ENCODE measurements around the gene USP17L17. TPM values are rescaled to one million over a fixed set of nuclear protein-coding genes. Genes with fewer than 3 reads are reported as not detected.
A peak's percentile ranks its signal among the peaks of the same experiment; 100 is the strongest.
"Not testable (repeated sequence)": the region's sequence is repeated elsewhere in the genome, so short reads cannot be mapped to it uniquely, and the experiment has no call there.

Gene USP17L17
- total RNA-seq, 1 donor from 2014 or later = not detected

- H3K9me3 Mint-ChIP-seq (ENCODE audit: unreplicated experiment); H3K4me1 Mint-ChIP-seq (ENCODE audit: unreplicated experiment); H3K27me3 Mint-ChIP-seq (ENCODE audit: unreplicated experiment); H3K27ac Mint-ChIP-seq (ENCODE audit: unreplicated experiment); H3K4me3 Mint-ChIP-seq (ENCODE audit: unreplicated experiment); H3K36me3 Mint-ChIP-seq (ENCODE audit: low read depth, unreplicated experiment); DNase-seq (ENCODE audit: low spot score): not testable (repeated sequence)
Measured at GRCh38 chr4:9262572-9262971, 18.9 kb downstream of the USP17L17 start, which contains the start of gene USP17L21. Gene USP17L21 (plus strand): TSS chr4:9262872. CDS start chr4:9262872, 0 bp downstream.

- not testable (repeated sequence) for H3K27me3 Mint-ChIP-seq (ENCODE audit: unreplicated experiment); H3K4me1 Mint-ChIP-seq (ENCODE audit: unreplicated experiment); H3K9me3 Mint-ChIP-seq (ENCODE audit: unreplicated experiment); H3K4me3 Mint-ChIP-seq (ENCODE audit: unreplicated experiment); H3K36me3 Mint-ChIP-seq (ENCODE audit: low read depth, unreplicated experiment); DNase-seq (ENCODE audit: low spot score); H3K27ac Mint-ChIP-seq (ENCODE audit: unreplicated experiment)
Measured at GRCh38 chr4:9267319-9267718, 23.6 kb downstream of the USP17L17 start, which contains the start of gene USP17L22. Gene USP17L22 (plus strand): TSS chr4:9267619. CDS start chr4:9267619, 0 bp downstream.

GRCh38 chr4:9271719-9272118, 28.0 kb downstream of the USP17L17 start:
- H3K27me3 Mint-ChIP-seq (ENCODE audit: unreplicated experiment); H3K36me3 Mint-ChIP-seq (ENCODE audit: low read depth, unreplicated experiment); H3K4me1 Mint-ChIP-seq (ENCODE audit: unreplicated experiment); H3K4me3 Mint-ChIP-seq (ENCODE audit: unreplicated experiment); H3K27ac Mint-ChIP-seq (ENCODE audit: unreplicated experiment); H3K9me3 Mint-ChIP-seq (ENCODE audit: unreplicated experiment): not testable (repeated sequence)
- DNase-seq (ENCODE audit: low spot score) = peak; percentile 2

Other genes starting within 250 kb of the USP17L17 start
- not detected for gene FAM90A26, start 73.5 kb upstream of the USP17L17 start, total RNA-seq (ENCODE audit: unreplicated experiment)
- not detected for gene USP17L10, start 33.2 kb upstream of the USP17L17 start, total RNA-seq (ENCODE audit: unreplicated experiment)
- not detected for gene USP17L11, start 28.5 kb upstream of the USP17L17 start, total RNA-seq (ENCODE audit: unreplicated experiment)
- gene USP17L12, start 23.7 kb upstream of the USP17L17 start, total RNA-seq (ENCODE audit: unreplicated experiment) = not detected
- not detected for gene USP17L13, start 19.0 kb upstream of the USP17L17 start, total RNA-seq (ENCODE audit: unreplicated experiment)
- gene USP17L15, start 9.5 kb upstream of the USP17L17 start, total RNA-seq (ENCODE audit: unreplicated experiment) = not detected
- not detected for gene USP17L18, start 4.8 kb downstream of the USP17L17 start, total RNA-seq (ENCODE audit: unreplicated experiment)
- gene USP17L19, start 9.5 kb downstream of the USP17L17 start, total RNA-seq (ENCODE audit: unreplicated experiment) = not detected
- not detected for gene USP17L20, start 14.2 kb downstream of the USP17L17 start, total RNA-seq (ENCODE audit: unreplicated experiment)
- not detected for gene USP17L21, start 19.0 kb downstream of the USP17L17 start, total RNA-seq (ENCODE audit: unreplicated experiment)
- gene USP17L22, start 23.7 kb downstream of the USP17L17 start, total RNA-seq (ENCODE audit: unreplicated experiment) = not detected
- gene USP17L24, start 81.3 kb downstream of the USP17L17 start, total RNA-seq (ENCODE audit: unreplicated experiment) = not detected
- not detected for gene USP17L25, start 86.0 kb downstream of the USP17L17 start, total RNA-seq (ENCODE audit: unreplicated experiment)
- gene USP17L26, start 90.8 kb downstream of the USP17L17 start, total RNA-seq (ENCODE audit: unreplicated experiment) = not detected
- gene USP17L5, start 95.5 kb downstream of the USP17L17 start, total RNA-seq (ENCODE audit: unreplicated experiment) = not detected
- not detected for gene USP17L27, start 100.3 kb downstream of the USP17L17 start, total RNA-seq (ENCODE audit: unreplicated experiment)
- not detected for gene USP17L28, start 105.0 kb downstream of the USP17L17 start, total RNA-seq (ENCODE audit: unreplicated experiment)
- gene USP17L29, start 109.8 kb downstream of the USP17L17 start, total RNA-seq (ENCODE audit: unreplicated experiment) = not detected
- not detected for gene USP17L30, start 119.2 kb downstream of the USP17L17 start, total RNA-seq (ENCODE audit: unreplicated experiment)
- gene DEFB131A, start 200.5 kb downstream of the USP17L17 start, total RNA-seq (ENCODE audit: unreplicated experiment) = not detected